ENCODE measurements around the gene LMOD3.

GRCh38 chr3:69143612-69144011 is 21.2 kb upstream of the LMOD3 start:
- no peak for TF ChIP-seq CTCF (IDR thresholded peaks at IDR 0.05)
- TF ChIP-seq POLR2A (IDR thresholded peaks at IDR 0.05): no peak

Data from adrenal gland (tissue), 5 donors.